GM18520 (cell line): Measurements from ENCODE around the gene ABCC2.
"Not testable (repeated sequence)": the region's sequence is repeated elsewhere in the genome, so short reads cannot be mapped to it uniquely, and the experiment has no call there.

Experiments used
- ATAC-seq: cut with Tn5 transposase; IDR thresholded peaks from one replicate; pipeline ENCODE4 v1.9.1; 2021; ENCODE audit not compliant: unreplicated experiment

ABCC2 gene

GRCh38 chr10:99888622-99889021 is 106.2 kb downstream of the ABCC2 start:
- no peak for ATAC-seq

- no peak for ATAC-seq
Observed at GRCh38 chr10:99894613-99895012, 112.2 kb downstream of the ABCC2 start.

- not testable (repeated sequence) for ATAC-seq
Observed at GRCh38 chr10:99895066-99895465, 112.6 kb downstream of the ABCC2 start.

DNA sequence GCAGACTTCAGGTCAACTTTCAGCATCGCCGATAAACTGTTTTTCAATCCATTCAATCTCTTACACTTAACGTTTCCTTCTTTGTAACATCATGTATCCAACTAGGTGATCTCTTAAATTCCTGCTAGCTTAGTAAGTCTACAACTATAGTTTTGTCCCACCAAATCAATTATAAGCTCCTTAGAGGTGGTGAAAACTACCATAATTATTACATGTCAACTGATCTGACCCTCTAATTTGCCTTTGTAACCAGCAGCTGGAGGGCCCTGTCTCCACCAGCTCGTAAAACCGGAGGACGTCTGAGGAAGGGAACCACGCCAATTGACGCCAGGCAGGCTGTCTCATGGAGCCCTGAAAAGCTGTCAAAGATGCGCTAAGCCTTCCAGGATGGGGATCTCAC is 113.4 kb downstream of the ABCC2 start:
- ATAC-seq, result no peak
